A172 (cell line): Measurements from ENCODE around the gene JAGN1. TPM values are rescaled to one million over a fixed set of nuclear protein-coding genes. Genes with fewer than 3 reads are reported as not detected.
"Not testable (repeated sequence)": the region's sequence is repeated elsewhere in the genome, so short reads cannot be mapped to it uniquely, and the experiment has no call there.

Experiments used
- DNase-seq: peaks from one replicate; pipeline ENCODE4 v3.0.0-alpha.2; 2015; ENCODE audit warnings: low spot score
- total RNA-seq: library from RNA; depleted of rRNA; stranded (reverse); fragments of >200 nt; shearing (Covaris generic); gene quantifications from 2 replicates; pipeline ENCODE4 v1.2.3, GENCODE V29; 2014

Gene JAGN1
- total RNA-seq, 1 experiment from 2014 or later: 40.5 TPM

GRCh38 chr3:9917820-9918219, 27.4 kb downstream of the JAGN1 start:
- no peak for DNase-seq

GRCh38 chr3:9918261-9919038, 28.0 kb downstream of the JAGN1 start:
- DNase-seq: no peak

GRCh38 chr3:9928158-9928557, 37.7 kb downstream of the JAGN1 start:
- DNase-seq: no peak

GRCh38 chr3:9930804-9931418, 40.5 kb downstream of the JAGN1 start:
- no peak for DNase-seq

GRCh38 chr3:9932535-9932842, 42.1 kb downstream of the JAGN1 start:
- DNase-seq: no peak

GRCh38 chr3:9932843-9933560, 42.6 kb downstream of the JAGN1 start:
- DNase-seq: peak; percentile 65

- DNase-seq: peak; percentile 88
Measured at GRCh38 chr3:9933561-9934234, 43.3 kb downstream of the JAGN1 start, which contains the start of gene CRELD1. Gene CRELD1 (plus strand): TSS chr3:9933834. CDS start chr3:9934439, 605 bp downstream.

GRCh38 chr3:9934235-9934621, 43.8 kb downstream of the JAGN1 start:
- DNase-seq: no peak

GRCh38 chr3:9934993-9935392, 44.6 kb downstream of the JAGN1 start:
- no peak for DNase-seq

- no peak for DNase-seq
Measured at GRCh38 chr3:9935966-9936510, 45.6 kb downstream of the JAGN1 start.

GRCh38 chr3:9937486-9938238, 47.3 kb downstream of the JAGN1 start:
- no peak for DNase-seq

GRCh38 chr3:9938966-9939365, 48.6 kb downstream of the JAGN1 start:
- no peak for DNase-seq

GRCh38 chr3:9939906-9940305, 49.5 kb downstream of the JAGN1 start:
- DNase-seq: not testable (repeated sequence)

- DNase-seq: no peak
Measured at GRCh38 chr3:9940746-9941145, 50.3 kb downstream of the JAGN1 start.

- no peak for DNase-seq
Measured at GRCh38 chr3:9942164-9942563, 51.8 kb downstream of the JAGN1 start.

GRCh38 chr3:9942934-9943690, 52.7 kb downstream of the JAGN1 start:
- no peak for DNase-seq
